ENCODE results near the gene CSNK1G2. TPM values are rescaled to one million over a fixed set of nuclear protein-coding genes. Genes with fewer than 3 reads are reported as not detected.

The CSNK1G2 gene
- total RNA-seq, 1 donor from 2014 or later, result 24.5 TPM

GRCh38 chr19:1997353-1998233 lies 56.6 kb downstream of the CSNK1G2 start:
- Histone ChIP-seq H3K27ac (replicated peaks) (no peak overlapping the region), H3K4me3 (no peak overlapping the region), H3K9me3 (replicated peaks) (no peaks in the 10 kb centered on the region), H3K36me3 (peaks cover 63% of the 10 kb centered on the region), H3K4me1 (no peaks in the 10 kb centered on the region), H3K27me3 (ENCODE audit: low read depth) (no peaks in the 10 kb centered on the region)
- intact Hi-C loops (cut with micrococcal nuclease), result no loop called here
- TF ChIP-seq CTCF (IDR thresholded peaks at IDR 0.05; ENCODE audit: borderline replicate concordance), result no peak
- no peak for DNase-seq

DNA sequence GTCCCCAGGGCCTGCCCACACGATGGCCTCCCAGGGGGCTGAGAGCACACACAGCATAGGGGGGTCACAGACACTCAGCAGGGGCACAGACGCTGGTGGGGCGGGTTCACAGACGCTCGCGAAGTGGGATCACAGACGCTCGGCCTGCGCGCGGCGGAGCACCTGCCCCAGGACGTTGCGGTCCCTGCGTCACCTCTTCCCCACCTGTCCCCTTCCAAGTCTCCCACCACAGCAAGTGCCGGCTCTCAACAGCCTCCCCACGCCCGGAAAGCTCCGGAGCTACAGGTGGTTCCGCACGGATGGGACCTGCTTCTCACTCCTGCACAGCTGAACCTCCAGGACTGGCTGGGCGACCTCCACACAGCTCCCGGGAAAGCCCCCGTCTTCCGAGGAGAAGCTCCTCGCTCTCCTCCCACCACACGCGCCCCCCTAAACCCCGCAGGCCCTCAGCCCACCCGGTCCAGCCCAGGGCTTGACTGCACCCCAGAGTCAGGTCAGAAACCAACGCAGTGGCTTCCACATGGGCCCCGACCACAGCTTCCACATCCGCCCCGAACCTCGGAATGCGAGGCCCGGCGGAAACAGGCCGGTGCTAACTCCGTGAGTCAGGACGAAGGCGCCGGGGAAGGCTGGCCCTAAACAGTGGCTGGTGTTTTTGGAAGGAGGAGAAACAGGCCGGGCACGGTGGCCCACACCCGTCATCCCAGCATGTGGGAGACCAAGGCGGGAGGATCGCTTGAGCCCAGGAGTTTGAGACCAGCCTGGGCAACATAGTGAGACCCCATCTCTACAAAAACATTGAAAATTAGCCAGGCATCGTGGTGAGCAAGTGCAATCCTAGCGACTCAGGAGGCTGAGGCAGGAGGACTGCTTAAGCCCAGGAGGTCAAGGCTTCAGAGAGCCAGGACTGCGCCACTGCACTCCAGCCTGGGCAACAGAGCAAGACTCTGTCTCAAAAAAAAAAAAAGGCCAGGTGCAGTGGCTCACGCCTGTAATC lies 58.0 kb downstream of the CSNK1G2 start:
- intact Hi-C loops (cut with micrococcal nuclease), result no loop called here
- no peak overlapping the region for H3K27ac ChIP-seq (replicated peaks)
- no peaks in the 10 kb centered on the region for H3K27me3 ChIP-seq (ENCODE audit: low read depth)
- no peak for DNase-seq
- no peak overlapping the region for H3K4me3 ChIP-seq
- no peaks in the 10 kb centered on the region for H3K4me1 ChIP-seq
- TF ChIP-seq CTCF (IDR thresholded peaks at IDR 0.05; ENCODE audit: borderline replicate concordance), result no peak
- H3K36me3 ChIP-seq, result peaks cover 63% of the 10 kb centered on the region
- no peaks in the 10 kb centered on the region for H3K9me3 ChIP-seq (replicated peaks)

DNA sequence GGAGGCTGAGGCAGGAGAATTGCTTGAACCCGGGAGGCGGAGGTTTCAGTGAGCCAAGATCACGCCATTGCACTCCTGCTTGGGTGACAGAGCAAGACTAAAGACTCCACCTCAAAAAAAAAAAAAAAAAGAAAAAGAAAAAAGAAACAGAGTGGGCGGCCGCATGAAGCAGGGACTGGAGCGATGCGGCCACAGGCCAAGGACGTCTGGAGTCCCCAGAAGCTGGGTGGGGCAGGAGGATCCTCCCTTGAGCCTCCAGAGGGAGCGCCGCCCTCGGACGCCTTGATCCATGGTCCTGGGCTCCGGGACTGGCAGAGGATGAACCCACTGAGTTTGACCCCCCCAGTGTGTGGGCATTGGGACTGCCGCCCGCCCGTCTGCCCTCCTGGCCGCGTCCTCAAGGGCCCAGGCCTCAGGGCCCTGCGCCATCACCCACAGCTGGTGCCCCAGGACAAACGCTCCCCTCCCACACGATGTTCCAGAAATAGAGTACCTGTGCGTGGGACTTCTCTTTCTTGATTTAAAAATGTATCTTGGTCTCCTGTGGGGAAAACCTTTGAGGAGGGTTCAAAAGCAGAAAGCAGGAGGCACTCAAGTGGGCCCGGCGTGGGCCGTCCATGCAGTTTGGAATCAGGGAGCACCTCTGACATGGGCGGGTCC lies 59.0 kb downstream of the CSNK1G2 start:
- Histone ChIP-seq H3K4me3 (no peak overlapping the region), H3K27ac (replicated peaks) (no peak overlapping the region), H3K27me3 (ENCODE audit: low read depth) (no peaks in the 10 kb centered on the region), H3K4me1 (no peaks in the 10 kb centered on the region), H3K9me3 (replicated peaks) (no peaks in the 10 kb centered on the region), H3K36me3 (peaks cover 58% of the 10 kb centered on the region)
- TF ChIP-seq CTCF (IDR thresholded peaks at IDR 0.05; ENCODE audit: borderline replicate concordance), result no peak
- DNase-seq, result no peak
- intact Hi-C loops (cut with micrococcal nuclease), result no loop called here

DNA sequence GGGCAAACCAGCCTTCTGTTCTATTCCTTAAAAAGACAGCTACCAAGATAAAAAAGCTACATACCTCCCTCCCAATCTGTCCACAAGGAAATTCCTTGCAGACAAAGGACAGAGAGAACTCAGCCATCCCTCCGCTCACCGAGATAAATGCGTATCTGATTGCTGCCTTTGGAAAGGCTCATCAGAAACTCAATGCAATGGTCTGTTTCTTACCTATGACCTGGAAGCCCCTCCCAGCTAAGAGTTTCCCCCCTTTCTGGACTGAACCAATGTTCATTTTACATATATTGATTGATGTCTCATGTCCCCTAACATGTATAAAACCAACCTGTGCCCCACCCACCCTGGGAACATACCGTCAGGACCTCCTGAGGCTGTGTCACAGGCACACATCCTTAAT lies 62.9 kb downstream of the CSNK1G2 start:
- peaks cover 38% of the 10 kb centered on the region for H3K36me3 ChIP-seq
- H3K4me1 ChIP-seq, result no peaks in the 10 kb centered on the region
- H3K27ac ChIP-seq (replicated peaks), result no peak overlapping the region
- no peak for TF ChIP-seq CTCF (IDR thresholded peaks at IDR 0.05; ENCODE audit: borderline replicate concordance)
- intact Hi-C loops (cut with micrococcal nuclease), result no loop called here
- no peaks in the 10 kb centered on the region for H3K9me3 ChIP-seq (replicated peaks)
- H3K27me3 ChIP-seq (ENCODE audit: low read depth), result no peaks in the 10 kb centered on the region
- no peak for DNase-seq
- no peak overlapping the region for H3K4me3 ChIP-seq

DNA sequence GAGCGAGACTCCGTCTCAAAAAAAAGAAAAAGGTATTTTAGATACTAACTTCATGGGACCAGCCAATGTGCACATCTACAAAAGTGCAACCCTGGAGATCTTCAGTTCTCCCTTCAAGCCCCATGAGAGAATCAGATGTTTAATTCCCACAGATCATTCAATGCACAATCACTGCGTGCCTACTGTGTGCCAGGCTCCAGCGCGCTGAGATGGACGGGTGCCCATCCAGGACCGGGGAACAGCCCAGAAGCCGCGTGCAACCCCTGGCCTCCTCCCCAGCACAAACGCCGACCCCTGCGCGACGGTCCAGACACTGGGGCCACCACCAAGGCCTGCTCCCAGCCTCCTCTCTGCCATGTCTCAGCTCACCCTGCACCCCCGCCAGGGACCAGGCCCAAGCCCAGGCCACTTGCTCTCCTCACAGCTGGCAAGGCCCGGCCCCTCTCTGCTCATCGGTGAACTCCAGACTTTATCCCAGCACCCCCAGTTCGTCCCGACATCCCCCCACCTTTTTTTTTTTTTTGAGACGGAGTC lies 69.2 kb downstream of the CSNK1G2 start:
- H3K4me1 ChIP-seq, result peaks cover 14% of the 10 kb centered on the region
- no peak overlapping the region for H3K27ac ChIP-seq (replicated peaks)
- no peak for DNase-seq
- no peak overlapping the region for H3K4me3 ChIP-seq
- H3K9me3 ChIP-seq (replicated peaks), result no peaks in the 10 kb centered on the region
- no peak for TF ChIP-seq CTCF (IDR thresholded peaks at IDR 0.05; ENCODE audit: borderline replicate concordance)
- intact Hi-C loops (cut with micrococcal nuclease), result no loop called here
- no peaks in the 10 kb centered on the region for H3K36me3 ChIP-seq
- no peaks in the 10 kb centered on the region for H3K27me3 ChIP-seq (ENCODE audit: low read depth)
